ENCODE measurements around the gene PTPN1.
"Not testable (repeated sequence)": the region's sequence is repeated elsewhere in the genome, so short reads cannot be mapped to it uniquely, and the experiment has no call there.

The PTPN1 gene

DNA sequence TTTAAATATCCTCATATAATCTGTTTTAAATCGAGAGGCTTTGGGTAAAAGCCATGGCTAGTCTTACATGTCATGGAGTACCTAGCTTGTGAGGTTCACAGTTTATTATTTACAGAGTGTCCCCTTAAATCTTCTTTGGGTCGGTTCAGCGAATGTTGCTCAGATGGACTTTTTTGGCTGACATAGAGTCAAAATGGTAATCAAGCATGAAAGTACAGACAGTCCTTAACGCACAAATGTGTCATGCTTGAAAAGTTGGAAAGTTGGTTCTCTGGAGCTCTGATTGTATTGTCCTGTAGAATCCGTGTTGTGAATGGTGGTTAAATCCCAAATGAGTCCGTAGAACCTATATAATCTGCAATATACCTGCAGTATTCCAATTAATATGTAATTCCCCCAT lies 22.0 kb downstream of the PTPN1 start:
- no peak for DNase-seq (ENCODE audit: low read depth, low spot score)

DNA sequence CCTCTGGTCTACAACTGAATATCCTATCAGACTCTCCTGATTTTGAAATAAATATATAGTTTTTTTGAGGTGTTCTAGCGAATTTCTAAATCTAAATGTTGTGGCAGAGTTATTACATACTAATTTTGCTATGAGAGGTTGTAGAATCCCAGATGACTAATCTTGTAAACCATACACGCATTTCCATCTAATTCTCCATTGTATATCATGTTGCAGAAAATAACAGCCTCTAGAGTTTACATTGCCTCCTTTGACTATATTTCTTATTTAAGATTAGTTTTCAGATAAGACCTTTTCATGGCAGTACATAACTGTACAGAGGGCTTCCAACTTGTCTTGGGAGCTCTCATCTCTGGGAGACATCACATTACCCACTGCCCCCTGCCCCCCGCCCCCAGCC lies 22.9 kb downstream of the PTPN1 start:
- DNase-seq (ENCODE audit: low read depth, low spot score) = no peak

DNA sequence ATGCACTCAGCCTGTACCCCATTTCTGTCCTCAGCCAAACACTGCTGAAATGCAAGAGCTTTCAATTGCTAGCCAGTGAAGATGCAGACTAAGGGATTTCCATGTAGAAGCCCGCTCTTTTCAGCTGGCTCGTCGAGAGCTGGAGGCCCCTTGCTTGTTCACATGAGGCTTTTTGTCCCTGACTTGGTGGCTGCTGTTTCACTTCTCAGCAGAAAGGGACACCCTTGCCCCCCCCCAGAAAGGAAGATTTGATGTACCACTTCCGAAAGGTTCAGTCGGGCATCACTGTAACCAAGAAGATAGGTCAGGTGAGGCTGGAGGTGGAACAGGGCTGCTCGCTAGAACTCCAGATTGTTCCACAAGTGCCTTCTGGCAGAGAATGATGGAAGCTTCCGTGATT lies 23.3 kb downstream of the PTPN1 start:
- no peak for DNase-seq (ENCODE audit: low read depth, low spot score)

DNA sequence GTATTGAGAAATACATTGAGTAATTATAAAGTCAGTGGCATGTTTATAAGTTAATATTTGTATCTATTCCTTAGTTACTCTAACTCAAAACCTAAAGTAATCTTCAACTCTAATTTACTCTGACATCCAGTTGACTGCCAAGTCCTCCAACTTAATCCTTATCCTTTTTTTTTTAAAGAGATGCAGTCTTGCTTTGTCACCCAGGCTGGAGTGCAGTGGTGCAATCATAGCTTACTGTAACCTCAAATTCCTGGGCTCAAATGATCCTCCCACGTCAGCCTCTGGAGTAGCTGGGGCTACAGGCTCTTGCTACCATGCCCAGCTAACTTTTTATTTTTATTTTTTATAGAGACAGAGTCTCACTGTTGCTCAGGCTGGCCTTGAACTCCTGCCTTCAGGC lies 24.4 kb downstream of the PTPN1 start:
- DNase-seq (ENCODE audit: low read depth, low spot score) = no peak

DNA sequence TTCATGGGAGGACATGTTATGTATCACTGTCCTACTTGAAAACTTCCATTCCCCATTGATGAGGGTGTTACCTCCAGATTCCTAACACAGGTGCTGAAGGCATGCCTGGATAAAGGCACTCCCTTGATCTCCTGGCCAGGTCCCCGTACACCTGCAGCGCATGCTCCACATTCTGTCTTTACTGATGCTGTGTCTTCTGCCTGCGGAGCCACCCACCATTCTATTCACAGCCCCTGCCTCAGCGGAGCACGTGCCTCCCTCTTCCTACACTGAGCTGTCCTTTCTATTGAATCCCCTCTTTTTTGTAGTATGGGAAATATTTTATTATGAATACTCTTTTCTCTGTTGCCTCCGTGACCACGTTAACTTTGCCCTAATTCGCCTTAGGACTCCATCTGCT lies 25.0 kb downstream of the PTPN1 start:
- DNase-seq (ENCODE audit: low read depth, low spot score) = no peak

DNA sequence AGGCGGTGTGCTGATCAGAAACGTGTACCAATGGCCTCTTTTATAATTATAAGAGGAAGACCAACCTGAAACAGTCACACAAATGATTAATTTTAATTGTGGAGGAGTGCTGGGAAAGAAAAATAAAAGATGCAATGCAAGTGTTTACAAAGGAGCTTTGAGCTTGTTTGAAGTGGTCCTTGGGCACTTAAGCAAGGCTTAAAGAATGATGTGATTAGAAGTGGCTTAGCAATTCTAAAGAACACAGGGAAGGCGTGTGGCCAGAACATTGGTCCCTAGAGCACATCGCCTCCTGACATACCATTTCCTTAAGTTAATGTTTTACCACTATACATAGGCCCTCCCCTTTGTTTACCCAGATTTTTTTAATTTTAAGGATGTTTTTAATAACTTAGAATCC lies 26.1 kb downstream of the PTPN1 start:
- no peak for DNase-seq (ENCODE audit: low read depth, low spot score)

DNA sequence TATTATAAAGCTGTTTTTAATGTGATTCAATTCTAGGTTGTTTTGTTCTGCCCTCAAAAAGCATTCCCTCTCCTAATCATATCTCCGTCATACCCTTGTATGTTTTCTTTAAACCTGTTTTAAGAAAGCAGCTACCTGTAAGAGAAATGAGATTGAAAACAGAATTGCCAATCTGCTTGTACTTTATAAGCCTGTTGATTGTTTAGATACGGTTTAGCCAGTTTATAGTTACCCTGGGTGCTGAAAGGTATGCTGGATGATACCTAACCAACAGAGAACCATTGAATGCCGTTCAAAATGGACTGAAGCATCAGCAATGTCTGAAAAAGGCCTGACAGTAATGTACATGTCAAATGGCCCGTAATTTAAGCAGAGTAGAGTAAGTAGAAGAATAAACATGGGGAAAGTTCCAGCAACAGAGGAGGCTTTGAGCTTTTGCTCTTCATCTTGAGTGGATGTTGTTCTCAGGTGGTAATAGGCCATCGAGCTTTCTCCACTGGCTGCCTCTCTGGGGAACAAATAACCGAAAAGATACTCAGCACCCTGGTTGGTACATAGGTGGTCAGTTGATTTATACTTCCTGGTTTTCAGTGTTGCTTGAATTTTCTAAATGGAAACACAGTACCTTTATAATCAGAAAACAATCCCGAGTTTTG lies 27.5 kb downstream of the PTPN1 start:
- DNase-seq (ENCODE audit: low read depth, low spot score) = no peak

DNA sequence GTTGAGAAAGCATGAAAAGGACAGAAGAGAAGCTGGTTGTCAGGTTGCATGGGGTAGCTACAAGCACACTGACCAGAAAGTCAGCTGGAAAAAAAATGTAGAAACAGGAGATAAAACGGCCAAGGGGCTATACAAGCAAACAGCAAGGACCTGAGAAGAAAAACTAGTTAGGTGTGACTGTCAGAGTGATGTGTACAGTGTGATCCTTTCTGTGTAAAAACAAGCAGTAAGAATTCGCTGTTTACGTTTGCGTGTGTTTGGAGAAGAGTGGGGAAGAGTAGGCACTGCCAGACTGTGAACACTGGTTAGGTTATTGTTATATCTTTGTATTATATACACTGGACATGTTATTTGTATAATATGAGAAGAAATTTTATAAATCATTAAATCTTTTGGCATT lies 28.1 kb downstream of the PTPN1 start:
- no peak for DNase-seq (ENCODE audit: low read depth, low spot score)

DNA sequence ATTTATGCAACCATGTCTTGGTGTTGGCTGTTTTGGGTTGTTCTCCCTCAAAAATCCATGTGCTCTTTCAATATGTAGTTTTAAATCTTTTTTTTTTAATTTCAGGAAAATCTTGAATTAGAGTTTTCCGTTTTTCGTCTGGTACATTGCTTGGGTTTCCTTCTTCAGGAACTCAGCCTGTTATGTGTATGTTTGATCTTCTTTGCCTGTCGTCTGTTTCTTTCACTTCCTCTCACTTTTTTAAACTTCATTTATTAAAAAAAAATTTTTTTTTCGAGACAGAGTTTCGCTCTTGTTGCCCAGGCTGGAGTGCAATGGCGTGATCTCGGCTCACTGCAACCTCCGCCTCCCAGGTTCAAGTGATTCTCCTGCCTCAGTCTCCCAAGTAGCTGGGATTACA lies 29.6 kb downstream of the PTPN1 start:
- not testable (repeated sequence) for DNase-seq (ENCODE audit: low read depth, low spot score)

DNA sequence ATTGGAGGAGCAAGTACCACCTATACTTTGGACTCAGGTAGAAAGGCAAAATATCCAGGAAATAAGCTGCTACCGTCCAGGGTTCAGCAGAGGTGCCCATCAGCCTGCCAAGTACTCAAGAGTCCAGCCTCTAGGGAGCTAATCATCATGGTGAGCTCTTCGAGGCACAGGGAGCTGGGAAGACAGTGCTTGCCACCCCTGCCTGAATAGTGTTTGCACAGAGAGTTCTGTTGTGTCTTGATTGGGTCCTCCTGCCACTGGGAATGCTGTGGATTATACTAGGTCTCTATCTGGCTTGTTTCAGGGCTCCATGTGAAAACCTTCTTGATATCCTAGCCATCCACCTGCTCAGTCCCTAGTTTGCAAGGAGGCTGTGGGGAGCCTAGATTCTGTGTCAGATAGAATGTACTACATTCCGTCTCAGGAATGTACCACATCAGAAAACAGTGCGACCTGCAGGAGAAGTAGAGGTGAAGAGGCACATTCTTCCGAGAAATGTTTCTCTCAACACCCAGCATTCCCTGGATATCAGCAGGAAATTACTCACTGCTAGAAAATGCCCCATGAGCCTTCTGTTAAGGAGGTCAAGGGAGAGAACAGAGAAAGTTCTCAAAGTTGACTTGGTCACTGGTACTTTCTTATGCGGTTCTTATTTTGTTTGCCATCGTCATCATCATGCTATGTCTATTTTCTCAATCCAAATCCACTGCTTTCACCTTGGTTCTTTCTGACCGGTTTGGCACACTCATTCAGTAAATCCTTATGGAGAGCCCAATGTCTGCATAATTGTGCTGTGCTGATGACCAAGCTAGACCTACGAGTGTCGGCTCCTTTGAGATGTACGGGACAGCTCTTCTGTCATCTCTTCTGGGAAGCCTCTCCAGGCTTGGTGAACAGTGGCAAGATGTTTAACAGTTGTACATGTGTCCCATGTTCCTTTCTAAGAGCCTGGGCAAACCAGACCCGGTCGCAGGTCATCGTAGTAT lies 30.7 kb downstream of the PTPN1 start:
- DNase-seq (ENCODE audit: low read depth, low spot score) = no peak

DNA sequence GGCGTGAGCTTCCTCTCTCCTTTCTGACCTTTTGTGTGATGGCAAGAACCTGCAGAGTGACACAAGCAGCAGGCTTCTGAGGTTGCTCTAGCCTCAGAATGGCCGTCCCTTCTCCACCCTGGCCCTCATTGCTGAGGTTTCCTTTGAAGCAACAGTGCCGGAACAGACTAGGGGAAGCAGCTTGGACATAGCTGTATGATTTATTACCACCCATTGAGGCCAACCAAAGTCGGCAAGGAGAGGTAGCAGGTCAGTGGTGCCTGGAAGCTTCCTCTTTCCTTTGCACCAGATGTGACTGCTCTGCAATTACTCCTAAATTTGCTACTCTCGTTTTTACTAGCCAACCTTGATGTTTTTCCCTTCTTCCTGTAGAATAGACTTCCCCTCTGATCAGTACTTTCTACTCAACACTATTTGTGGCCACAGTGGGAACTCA lies 31.4 kb downstream of the PTPN1 start:
- DNase-seq (ENCODE audit: low read depth, low spot score) = no peak

DNA sequence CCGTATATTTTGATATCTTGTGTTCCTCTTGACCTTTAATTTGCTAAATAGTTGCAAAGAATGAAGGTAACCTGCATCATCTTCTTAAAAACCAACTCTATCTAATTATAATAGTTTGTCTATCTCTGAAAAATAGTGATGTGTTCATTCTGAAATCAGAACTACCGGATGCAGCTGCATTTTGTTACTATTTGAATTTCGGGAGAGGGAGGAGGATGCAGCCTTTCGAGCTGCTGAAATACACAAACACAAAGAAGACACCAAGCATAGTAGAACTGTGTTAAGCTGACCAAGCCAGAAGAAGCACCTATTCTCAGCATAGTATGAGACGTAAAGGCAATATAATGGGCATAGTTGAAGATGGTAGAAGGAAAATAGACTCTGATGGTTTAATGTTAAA lies 33.1 kb downstream of the PTPN1 start:
- DNase-seq (ENCODE audit: low read depth, low spot score) = no peak

DNA sequence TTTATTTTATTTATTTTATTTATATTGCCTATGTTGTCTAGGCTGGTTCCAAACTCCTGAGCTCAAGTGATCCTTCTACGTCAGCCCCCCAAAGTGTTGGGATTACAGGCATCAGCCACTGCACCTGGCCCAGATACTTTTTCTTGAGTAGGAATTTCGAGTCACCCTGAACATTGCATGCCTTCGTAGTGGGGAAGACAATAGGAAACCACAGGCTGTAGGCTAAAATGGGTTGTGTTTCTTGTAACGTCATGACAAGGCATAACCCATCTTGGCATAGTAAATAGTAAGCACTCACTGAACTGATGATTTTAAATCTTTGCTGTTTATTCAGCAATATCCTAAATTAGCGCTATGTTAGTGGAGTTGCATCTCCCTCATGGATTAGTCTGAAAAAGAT lies 34.9 kb downstream of the PTPN1 start:
- no peak for DNase-seq (ENCODE audit: low read depth, low spot score)

DNA sequence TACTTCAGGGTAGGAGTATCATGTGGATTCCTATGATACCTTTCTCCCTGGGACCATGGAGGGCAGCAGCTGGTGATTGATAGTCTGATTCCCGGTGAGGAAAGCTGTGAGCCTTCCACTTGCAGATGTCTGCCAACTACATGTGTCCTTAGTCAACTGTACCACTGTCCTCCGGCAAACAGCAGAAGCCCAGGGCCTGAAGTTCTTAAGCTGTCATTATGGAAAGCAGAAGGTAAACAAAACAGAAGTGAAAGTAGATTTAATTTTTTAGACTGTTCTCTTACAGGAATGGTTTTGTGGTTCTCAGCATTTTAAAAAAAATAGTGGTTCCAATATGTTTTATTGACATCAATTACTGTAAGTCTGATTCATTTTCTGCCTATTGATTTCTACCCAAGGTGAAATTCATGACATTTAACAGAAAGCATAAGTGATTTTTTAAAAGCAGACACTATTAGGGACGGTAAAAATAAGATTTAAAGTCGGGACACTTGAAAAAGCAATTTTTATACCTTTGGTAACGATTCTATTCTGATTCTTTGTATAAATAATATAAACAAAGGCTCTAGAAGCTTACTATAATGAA lies 36.6 kb downstream of the PTPN1 start:
- no peak for DNase-seq (ENCODE audit: low read depth, low spot score)

DNA sequence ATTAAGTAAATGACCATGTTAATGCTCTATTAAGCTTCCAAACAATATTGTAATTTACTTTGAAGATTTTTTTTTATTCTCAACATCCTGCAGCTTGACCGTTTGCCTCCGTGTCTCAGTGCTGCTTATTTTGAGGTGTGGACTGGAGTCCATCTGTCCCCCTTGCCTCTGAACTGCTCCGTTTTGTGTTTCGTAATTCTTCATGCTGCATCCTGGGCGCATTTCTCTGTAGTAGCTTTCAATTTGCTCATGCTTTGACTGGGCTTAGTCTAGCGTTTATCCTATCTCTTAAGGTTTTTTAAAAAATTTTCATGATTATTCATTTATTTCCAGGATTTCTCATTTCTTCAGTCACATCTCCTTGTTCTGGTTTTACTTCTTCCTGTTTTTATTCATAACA lies 37.8 kb downstream of the PTPN1 start:
- DNase-seq (ENCODE audit: low read depth, low spot score) = no peak

DNA sequence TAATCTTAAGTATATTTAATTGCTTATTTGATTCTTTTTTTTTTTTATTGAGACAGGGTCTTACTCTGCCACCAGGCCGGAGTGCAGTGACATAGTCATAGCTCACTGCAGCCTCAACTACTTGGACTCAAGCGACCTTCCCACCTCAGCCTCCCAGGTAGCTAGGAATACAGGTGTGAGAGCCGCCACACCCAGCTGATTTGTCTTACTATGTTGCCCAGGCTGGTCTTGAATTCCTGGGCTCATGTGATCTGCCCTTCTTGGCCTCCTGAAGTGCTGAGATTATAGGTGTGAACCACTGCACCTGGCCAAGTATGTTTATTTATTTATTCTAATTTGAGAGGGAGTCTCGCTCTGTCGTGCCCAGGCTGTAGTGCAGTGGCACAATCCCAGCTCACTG lies 38.2 kb downstream of the PTPN1 start:
- no peak for DNase-seq (ENCODE audit: low read depth, low spot score)

DNA sequence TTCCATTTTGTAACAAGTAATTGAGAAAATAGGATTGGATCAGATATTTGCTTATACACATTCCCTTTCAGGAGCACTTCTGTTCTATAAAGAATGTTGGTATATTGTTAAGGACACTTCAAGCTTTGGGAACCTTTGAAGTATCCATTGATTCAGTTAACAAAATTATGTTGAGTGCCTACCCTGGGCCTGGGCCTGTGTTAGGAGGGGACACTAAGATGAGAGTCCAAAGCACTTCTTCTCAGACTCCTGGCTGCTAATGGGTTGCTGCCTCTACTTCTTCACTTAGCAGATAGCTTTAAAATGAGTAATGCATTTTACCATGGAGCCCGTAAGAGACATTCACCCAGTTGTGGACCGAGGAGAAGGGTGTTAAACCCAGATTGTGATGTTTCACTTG lies 40.3 kb downstream of the PTPN1 start:
- no peak for DNase-seq (ENCODE audit: low read depth, low spot score)

DNA sequence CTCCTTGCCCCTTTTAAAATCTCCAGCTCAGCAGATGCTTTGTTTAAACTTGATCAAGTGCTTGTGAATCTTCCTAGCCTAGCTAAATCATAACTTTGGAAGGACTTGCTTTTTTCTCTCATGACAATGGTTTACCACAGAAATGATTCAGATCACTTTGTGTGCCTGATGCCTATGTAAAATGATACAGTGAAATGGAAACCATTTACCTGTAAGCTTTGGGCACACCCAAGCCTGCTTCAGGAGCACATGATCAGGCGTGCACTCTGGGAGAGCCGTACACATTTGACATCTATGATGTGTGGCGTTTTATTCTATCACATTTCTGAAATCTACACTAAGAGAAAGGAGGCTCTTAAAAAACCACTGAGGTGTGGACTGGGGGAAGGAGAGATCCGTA lies 41.1 kb downstream of the PTPN1 start:
- DNase-seq (ENCODE audit: low read depth, low spot score) = no peak

DNA sequence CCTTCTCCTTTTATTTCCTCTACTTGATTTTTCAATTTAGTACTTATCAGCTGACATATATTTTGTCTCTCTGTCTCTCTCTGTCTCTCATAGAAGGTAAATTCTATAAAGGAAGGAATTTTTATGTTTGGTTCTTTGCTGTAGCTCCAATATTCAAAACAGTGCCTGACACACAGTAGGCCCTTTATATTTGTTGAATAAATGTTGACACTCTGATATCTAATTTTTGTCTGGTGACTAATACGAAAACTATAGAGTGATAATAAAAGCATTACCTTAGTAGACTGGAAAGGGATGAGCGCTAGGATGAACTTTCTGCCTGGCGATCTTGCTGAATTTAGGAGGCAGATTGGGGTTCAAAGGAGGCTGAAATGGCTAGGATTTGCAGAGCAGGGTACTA lies 42.8 kb downstream of the PTPN1 start:
- no peak for DNase-seq (ENCODE audit: low read depth, low spot score)

DNA sequence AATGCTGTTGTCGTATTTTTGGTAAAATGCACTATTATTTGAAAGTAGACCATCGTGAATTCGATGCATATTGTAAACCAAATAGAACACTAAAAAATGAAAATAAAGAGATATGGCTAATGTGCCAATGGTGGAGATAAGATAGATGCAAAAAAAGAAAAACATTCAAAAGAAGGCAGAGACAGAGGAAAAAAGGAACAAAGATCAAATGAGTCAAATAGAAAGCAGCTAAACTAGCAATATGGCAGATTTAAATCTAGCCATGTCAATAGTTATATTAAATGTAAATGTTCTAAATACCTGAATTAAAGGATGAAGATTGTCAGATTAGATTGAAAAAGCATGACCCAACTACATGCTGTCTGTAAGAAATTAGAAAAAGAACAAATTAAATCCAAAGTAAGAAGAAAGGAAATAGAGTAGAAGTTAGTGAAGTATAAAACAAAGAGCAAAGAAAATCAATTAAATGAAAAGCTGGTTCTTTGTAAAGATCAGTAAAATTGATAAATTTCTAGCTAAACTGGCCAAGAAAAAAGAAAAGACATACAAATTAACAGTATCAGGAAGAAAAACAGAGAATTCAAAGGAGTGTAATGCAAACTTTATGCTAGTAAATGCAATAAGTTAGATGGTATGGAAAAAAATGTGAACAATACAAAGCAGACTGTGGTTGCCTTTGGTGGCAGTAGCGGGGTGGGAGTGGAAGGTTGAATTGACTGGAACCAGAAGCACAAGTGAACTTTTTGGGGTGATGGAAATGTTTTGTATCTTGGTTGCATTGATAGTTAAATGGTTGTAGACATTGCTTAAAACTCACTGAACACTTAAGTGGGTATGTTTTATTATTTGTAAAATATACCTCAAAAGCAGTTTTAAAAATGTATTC lies 44.8 kb downstream of the PTPN1 start:
- no peak for DNase-seq (ENCODE audit: low read depth, low spot score)

DNA sequence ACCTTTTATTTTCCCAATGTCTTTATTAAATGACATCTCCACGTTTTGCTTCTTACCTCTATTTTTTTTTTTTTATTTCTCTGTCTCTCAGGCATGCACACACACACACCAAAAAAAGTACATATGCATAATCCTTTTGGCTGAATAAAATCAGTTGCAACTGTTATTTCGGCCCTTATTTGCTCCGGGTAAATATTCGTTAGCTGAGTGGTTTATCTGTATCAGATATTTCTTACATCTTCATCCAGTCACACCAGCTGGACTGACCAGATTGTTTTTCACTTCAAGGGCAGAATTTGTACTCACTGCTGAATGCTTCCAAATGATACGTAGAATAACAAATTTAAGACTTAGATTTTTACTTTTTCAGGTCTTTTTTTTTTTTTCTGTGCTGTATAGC lies 45.5 kb downstream of the PTPN1 start:
- no peak for DNase-seq (ENCODE audit: low read depth, low spot score)

All from activated naive CD8-positive, alpha-beta T cell treated with anti-CD3 and anti-CD28 coated beads, Interleukin-2, amount 50 U/mL, for 16 hours (primary cell).